Right renal cortex interstitium (tissue), 3 donors: Measurements from ENCODE around the gene EXT2. TPM values are rescaled to one million over a fixed set of nuclear protein-coding genes. Genes with fewer than 3 reads are reported as not detected.

Experiments
- DNase-seq, 3 donors: peaks; one replicate each; pipeline ENCODE4 v3.0.0-alpha.2; 2013; ENCODE audit warnings: low read depth in 3 of 3, low spot score in 2 of 3
- polyA plus RNA-seq, 3 donors: library from polyadenylated mRNA; unstranded; fragments of 120-200 nt; gene quantifications; one replicate each; pipeline ENCODE4 v1.2.1, GENCODE V29; 2013; ENCODE audit not compliant: insufficient read length in 3 of 3

The EXT2 gene
- polyA plus RNA-seq, 3 donors: 71.0 to 77.1 (median 72.4) TPM

GRCh38 chr11:44083906-44084305 lies 11.6 kb upstream of the EXT2 start:
- no peak for DNase-seq

- no peak for DNase-seq
Measured at GRCh38 chr11:44085330-44085729, 10.1 kb upstream of the EXT2 start.

- no peak for DNase-seq
Measured at GRCh38 chr11:44088377-44088776, 7.1 kb upstream of the EXT2 start.

- no peak for DNase-seq
Measured at GRCh38 chr11:44088871-44089270, 6.6 kb upstream of the EXT2 start.

GRCh38 chr11:44090539-44090938 lies 4.9 kb upstream of the EXT2 start:
- DNase-seq: no peak

- peak; percentile 57 to 72 (median 61) for DNase-seq
Measured at GRCh38 chr11:44094260-44094868, 1.1 kb upstream of the EXT2 start.

- no peak for DNase-seq
Measured at GRCh38 chr11:44096360-44097185, 1.1 kb downstream of the EXT2 start.

- DNase-seq: no peak
Measured at GRCh38 chr11:44097821-44098220, 2.3 kb downstream of the EXT2 start.

GRCh38 chr11:44101098-44101497 lies 5.6 kb downstream of the EXT2 start:
- no peak for DNase-seq

- no peak for DNase-seq
Measured at GRCh38 chr11:44104481-44105294, 9.2 kb downstream of the EXT2 start.

- no peak for DNase-seq
Measured at GRCh38 chr11:44108260-44108659, 12.8 kb downstream of the EXT2 start.

GRCh38 chr11:44110231-44110679 lies 14.8 kb downstream of the EXT2 start:
- DNase-seq: peak in 2 of 3 donors; percentile 19 to 25

GRCh38 chr11:44112091-44112821 lies 16.8 kb downstream of the EXT2 start:
- DNase-seq: no peak

GRCh38 chr11:44113018-44113417 lies 17.5 kb downstream of the EXT2 start:
- DNase-seq: no peak

GRCh38 chr11:44113572-44113971 lies 18.1 kb downstream of the EXT2 start:
- no peak for DNase-seq

- DNase-seq: no peak
Measured at GRCh38 chr11:44116234-44116830, 20.9 kb downstream of the EXT2 start.

GRCh38 chr11:44120169-44120568 lies 24.7 kb downstream of the EXT2 start:
- DNase-seq: no peak

- no peak for DNase-seq
Measured at GRCh38 chr11:44125598-44125997, 30.1 kb downstream of the EXT2 start.

- DNase-seq: no peak
Measured at GRCh38 chr11:44126304-44126703, 30.8 kb downstream of the EXT2 start.

GRCh38 chr11:44127130-44127529 lies 31.7 kb downstream of the EXT2 start:
- no peak for DNase-seq
